GM21528 (cell line): Measurements from ENCODE around the gene EXD3.
"Not testable (repeated sequence)": the region's sequence is repeated elsewhere in the genome, so short reads cannot be mapped to it uniquely, and the experiment has no call there.

ENCODE experiments used
- ATAC-seq: cut with Tn5 transposase; IDR thresholded peaks from one replicate; pipeline ENCODE4 v1.9.1; 2021; ENCODE audit warnings: mild to moderate bottlenecking, moderate library complexity; ENCODE audit not compliant: unreplicated experiment, low FRiP score

EXD3 gene

GRCh38 chr9:137396227-137396626 lies 26.7 kb downstream of the EXD3 start:
- no peak for ATAC-seq

- ATAC-seq: no peak
Measured at GRCh38 chr9:137395666-137396010, 27.3 kb downstream of the EXD3 start.

- no peak for ATAC-seq
Measured at GRCh38 chr9:137394866-137395665, 27.9 kb downstream of the EXD3 start.

GRCh38 chr9:137393176-137394150 lies 29.5 kb downstream of the EXD3 start:
- no peak for ATAC-seq

DNA sequence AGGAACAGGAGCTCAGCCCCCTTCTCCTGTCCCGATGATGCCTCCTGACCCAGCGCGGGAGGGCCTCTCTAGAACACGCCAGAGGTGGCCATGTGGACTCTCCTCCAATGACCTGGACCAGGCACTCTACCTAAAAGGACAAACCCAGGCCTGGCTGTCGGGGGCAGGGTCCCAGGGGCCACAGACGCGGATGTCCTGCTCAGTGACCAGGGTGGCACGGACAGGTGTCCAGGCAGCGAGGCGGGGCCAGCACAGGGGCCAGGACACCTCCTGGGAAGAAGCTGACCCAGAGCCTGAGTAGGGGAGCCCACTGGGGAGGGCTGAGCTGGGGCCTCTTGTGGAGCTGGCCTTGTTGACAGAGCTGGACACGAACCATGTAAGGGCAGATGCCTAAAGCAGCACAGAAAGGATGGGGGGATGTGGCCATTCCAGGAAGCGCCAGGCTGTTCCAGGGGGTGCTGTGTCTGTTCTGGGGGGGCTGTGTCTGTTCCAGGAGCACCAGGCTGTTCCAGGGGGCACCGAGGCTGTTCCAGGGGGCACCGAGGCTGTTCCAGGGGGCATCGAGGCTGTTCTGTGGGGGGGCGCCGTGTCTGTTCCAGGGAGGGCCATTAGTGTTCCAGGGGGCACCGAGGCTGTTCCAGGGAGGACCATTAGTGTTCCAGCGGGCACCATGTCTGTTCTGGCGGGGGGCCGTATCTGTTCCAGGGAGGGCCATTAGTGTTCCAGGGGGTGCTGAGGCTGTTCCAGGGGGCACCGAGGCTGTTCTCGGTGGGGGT lies 30.5 kb downstream of the EXD3 start:
- ATAC-seq: no peak

GRCh38 chr9:137391411-137391754 lies 31.6 kb downstream of the EXD3 start:
- no peak for ATAC-seq

DNA sequence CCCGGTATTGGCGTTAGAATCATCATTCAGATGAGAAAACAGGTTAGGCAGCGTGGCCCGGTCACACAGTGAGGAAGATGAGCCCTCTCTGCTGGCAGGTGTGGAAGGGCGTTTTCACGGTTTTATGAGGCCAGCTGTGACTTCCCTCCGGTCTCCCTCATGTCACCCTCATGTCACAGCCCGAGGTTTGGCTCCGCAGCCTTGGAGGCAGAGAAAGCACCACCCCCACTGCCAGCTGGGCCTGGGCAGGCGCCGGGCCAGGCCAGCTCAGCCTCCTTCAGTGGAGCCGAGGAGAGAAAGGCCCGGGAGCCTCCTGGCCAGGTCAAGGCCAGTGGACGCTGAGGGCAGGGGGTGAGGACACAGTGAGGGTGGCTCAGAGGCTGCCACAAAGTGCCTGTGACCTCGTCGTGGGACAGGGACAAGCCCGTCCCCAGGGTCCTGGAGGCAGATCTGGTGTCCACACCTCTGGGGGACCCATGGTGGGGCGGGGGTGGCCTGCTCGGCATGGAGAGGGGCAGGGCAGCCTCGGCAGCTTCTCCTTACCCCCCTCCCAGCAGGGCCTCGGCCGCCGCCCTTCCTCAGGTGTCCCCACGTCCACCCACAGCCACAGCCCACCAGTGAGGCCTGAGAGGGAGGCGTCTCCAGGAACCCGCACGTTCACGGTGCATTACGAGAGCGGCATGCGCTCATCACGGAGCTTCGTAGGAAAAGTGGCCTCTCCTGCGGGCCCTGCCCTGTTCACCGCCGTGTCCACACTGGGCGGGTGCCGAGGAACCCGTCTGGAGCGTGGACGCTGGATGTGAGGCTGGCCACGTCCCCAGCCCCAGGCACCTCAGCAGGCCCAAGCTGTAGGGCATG lies 32.2 kb downstream of the EXD3 start:
- ATAC-seq: no peak

GRCh38 chr9:137389428-137389746 lies 33.6 kb downstream of the EXD3 start:
- no peak for ATAC-seq

DNA sequence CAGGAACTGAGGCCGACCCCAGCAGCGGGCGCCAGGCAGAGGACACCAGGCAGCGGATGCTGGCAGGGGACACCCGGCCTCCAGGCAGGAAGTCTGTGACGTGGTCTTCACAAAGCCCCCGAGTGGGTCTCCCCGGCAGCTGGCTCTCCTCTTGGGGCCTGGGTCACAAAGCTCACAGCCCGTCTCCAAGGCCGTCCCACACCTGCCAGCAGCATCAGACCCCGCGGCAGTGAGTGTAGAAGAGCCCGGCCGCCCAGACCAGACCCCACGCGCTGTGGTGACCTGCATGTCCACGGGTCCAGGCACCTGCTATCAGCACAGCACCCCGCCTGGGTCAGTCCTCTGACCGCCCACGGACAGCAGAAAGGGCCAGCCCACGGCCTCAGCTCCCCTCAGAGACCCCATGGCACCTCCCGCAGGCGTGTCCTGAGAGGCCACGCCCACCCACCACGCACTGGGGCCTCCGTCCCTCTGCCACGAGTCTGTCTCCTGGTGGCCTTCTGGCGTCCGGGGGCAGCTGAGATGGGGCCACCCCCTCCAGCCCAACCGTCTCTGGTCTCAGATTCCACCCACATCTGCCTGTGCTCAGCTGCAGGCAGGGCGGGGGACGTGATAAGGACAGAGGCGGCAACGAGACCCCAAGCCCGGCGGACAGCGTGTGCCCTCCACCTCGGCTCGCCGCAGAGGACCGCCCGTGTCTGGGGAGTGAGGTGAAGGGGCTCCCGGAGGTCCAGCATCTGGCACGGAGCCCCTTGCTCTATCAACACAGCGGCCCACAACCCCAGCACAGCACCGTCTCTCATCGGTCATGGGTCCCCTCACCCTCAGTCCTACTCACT lies 34.2 kb downstream of the EXD3 start:
- ATAC-seq: no peak

DNA sequence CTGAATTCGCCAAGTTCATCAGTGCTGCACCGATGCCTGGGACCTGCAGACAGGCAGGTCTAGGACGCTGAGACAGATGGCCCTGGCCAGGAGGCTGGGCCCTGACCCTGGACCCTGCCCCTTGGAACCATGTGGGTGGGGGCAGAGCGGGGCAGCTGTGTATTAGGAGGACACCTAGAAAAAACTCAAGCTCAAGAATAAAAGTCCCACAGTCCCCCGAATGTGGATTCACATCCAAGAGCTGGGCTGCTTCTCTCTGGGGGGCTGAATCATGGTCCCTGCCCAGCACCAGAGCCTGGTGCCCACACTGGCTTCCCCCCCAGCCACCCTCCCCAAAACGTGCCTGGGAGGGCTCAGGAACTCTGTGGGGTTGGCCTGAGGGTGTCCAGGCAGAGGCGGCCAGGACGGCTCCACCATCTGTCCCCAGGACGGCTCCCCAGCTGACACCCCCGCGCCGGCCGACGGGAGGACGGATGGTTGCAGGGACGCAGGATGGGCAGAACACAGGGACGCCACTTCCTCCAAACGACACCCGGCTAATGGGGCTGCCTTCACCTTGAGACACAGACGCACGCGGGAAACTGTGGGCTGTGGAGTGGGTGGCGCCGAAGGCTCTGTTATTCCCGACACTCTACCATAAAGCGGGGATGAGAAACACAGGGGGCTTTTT lies 34.9 kb downstream of the EXD3 start:
- no peak for ATAC-seq

- no peak for ATAC-seq
Measured at GRCh38 chr9:137387114-137387890, 35.7 kb downstream of the EXD3 start.

DNA sequence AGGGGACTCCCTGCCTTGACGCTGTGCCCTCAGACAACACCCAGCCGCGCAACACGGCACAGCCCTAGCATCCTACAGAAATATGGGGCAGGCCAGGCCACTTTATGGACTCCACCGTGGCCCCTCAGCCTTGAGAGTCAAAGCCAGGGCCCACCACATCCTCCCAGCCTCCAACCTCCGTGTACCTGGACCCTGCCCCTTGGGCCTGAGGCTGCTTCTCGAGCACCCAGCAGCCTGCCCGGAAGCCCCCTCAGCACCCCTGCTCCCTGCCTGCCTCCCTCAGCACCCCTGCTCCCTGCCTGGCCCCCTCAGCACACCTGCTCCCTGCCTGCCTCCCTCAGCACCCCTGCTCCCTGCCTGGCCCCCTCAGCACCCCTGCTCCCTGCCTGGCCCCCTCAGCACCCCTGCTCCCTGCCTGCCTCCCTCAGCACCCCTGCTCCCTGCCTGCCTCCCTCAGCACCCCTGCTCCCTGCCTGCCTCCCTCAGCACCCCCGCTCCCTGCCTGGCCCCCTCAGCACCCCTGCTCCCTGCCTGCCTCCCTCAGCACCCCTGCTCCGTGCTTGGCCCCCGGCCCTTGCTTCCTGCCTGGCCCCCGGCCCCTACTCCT lies 36.4 kb downstream of the EXD3 start:
- not testable (repeated sequence) for ATAC-seq

DNA sequence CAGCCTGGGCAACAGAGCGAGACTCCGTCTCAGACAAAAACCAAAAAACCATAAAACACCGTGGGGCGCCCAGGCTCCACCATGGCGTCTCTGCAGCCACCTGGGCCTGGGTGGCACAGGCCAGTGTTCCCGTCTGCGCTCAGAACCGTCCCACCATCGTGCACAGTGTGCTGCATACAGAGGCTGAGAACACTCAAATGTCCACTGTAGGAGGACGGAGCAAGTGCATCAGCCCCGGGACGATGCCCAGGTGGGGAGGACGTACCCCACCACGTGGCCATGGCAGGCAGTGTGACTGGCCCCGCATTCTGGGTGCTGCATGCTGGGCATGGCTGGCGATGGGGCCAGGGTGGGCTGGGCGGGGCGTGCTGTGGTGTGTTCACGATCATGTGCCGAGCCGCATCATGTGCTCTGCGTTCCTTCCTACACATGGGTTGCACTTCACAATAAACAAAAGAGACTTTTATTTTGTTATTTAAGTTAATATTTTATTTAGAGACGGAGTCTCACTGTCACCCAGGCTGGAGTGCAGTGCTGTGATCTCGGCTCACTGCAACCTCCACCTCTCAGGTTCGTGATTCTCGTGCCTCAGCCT lies 37.8 kb downstream of the EXD3 start:
- no peak for ATAC-seq

DNA sequence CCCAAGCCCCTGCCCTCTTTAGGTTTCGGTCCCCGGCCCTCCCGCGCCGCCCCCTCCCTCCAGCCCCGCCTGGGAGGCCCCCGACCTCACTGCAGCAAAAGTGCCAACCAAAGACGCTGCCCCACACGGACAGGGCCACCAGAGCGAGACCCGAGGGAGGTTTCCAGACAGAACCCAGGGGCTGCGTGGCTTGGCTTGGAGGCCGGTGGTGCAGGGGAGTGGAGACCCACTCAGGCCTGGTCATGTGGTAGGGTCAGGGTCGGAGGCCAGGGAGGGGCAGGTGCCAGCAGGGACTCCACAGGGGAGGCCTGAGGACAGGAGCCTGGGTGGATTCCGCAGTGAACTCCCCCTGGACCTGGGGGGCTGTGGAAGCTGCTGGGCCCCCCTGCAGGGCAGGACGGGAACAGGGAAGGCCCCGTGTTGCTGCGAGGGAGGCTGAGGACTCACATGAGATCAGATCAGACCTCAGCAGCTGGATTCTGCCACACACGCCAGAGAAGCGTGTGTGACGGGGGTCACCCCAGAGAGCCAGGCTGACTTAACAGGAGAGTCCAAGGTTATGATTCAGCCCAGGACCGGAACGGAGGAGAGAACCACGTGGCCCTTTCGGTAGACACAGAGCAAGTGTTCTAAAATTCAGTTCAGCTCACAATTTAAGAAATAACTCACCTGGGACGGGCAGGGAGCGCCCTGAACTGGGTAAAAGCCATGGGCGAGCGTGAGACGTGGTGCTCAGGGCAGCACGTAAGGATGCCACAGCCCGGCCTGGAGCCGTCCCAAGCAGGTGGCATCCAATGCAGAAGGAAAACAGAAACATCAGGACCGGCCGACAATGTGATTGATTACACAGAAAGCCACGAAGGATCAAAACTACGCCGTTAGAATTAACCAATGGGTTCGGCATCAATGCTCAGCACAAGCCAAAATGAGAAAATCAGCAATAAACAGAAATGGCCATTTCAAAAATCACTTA lies 38.9 kb downstream of the EXD3 start:
- no peak for ATAC-seq

DNA sequence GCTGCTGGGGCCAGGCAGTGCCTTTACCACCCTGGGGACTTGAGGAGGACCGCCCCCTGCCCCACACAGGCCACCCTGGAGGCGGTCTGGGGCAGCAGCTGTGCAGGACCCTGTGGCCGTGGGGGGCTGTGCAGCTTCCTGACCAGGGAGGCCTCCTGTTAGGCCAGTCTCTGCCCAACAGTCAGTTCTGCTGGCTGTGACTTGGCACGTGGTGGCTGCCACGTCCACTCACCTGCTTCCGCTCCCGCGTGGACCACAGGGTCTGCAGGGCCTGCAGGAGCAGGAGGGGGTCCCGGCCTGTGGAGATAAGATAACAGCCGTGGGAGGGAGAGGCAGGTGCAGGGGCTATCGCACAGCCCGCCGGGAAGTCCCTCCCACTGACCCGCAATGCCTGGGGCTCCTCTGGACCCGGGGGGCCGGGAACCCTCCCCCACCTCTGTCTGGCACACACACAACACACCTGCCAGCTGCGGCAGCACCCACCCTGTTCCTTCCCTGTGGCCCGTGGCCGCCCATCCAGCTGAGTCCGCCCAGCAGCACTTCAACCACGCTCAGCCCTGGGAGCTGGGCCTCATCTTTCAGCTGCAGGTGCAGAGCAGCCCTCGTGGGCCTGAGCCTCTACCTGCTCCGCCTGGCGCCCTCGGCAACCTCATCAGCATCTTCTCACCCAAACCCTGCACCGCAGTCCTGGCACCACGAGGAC lies 39.7 kb downstream of the EXD3 start:
- no peak for ATAC-seq
